Hypothalamus (tissue), 51 donors: ENCODE measurements around the gene TRIM29.

Experiments used
- DNase-seq, 51 donors: peaks; one replicate each; lab custom pipeline; 2025; lab: John Stamatoyannopoulos, UW

The TRIM29 gene

GRCh38 chr11:120141113-120141767 is 3.3 kb upstream of the TRIM29 start:
- no peak for DNase-seq

- DNase-seq: no peak
Observed at GRCh38 chr11:120139316-120140069, 1.6 kb upstream of the TRIM29 start.

GRCh38 chr11:120137187-120137610 is 714 bp downstream of the TRIM29 start:
- no peak for DNase-seq

GRCh38 chr11:120136356-120136755 is 1.6 kb downstream of the TRIM29 start:
- no peak for DNase-seq

- no peak for DNase-seq
Observed at GRCh38 chr11:120135838-120136237, 2.1 kb downstream of the TRIM29 start.

- DNase-seq: no peak
Observed at GRCh38 chr11:120134931-120135228, 3.0 kb downstream of the TRIM29 start.

- no peak for DNase-seq
Observed at GRCh38 chr11:120134106-120134930, 3.6 kb downstream of the TRIM29 start.

GRCh38 chr11:120133216-120134105 is 4.5 kb downstream of the TRIM29 start:
- DNase-seq: no peak

GRCh38 chr11:120132645-120133185 is 5.2 kb downstream of the TRIM29 start:
- DNase-seq: no peak

GRCh38 chr11:120131941-120132644 is 5.8 kb downstream of the TRIM29 start:
- no peak for DNase-seq

- DNase-seq: no peak
Observed at GRCh38 chr11:120130991-120131760, 6.7 kb downstream of the TRIM29 start.

- DNase-seq: no peak
Observed at GRCh38 chr11:120130176-120130980, 7.5 kb downstream of the TRIM29 start.

- DNase-seq: no peak
Observed at GRCh38 chr11:120129570-120129969, 8.3 kb downstream of the TRIM29 start.

- DNase-seq: peak in 4 of 51 donors; percentile 7 to 12 (median 10)
Observed at GRCh38 chr11:120128392-120129119, 9.4 kb downstream of the TRIM29 start.

- DNase-seq: no peak
Observed at GRCh38 chr11:120127236-120127635, 10.7 kb downstream of the TRIM29 start.

- no peak for DNase-seq
Observed at GRCh38 chr11:120126620-120127019, 11.3 kb downstream of the TRIM29 start.

GRCh38 chr11:120125509-120125908 is 12.4 kb downstream of the TRIM29 start:
- DNase-seq: no peak
